Upper lobe of left lung (tissue), 6 donors: Measurements from ENCODE around the gene LEP. TPM values are rescaled to one million over a fixed set of nuclear protein-coding genes. Genes with fewer than 3 reads are reported as not detected.

Experiments used
- ATAC-seq, 2 donors: fragments of 200-7000 bp; cut with Tn5 transposase; one replicate each; pipeline ENCODE4 v1.9.1; 2022; ENCODE audit warnings: mild to moderate bottlenecking in 2 of 2, moderate library complexity in 2 of 2; ENCODE audit not compliant: low FRiP score in 2 of 2
- DNase-seq, 2 donors: peaks; one replicate each; pipeline ENCODE4 v3.0.0-alpha.2; 2019 to 2020
- H3K27ac ChIP-seq, 4 donors: fragments of 200-600 bp; sonication (generic); one replicate each; pipeline ENCODE4 v1.5.1; 2016 to 2019
- H3K27me3 ChIP-seq, 4 donors: fragments of 200-600 bp; sonication (generic); one replicate each; pipeline ENCODE4 v1.5.1; 2017 to 2019
- H3K36me3 ChIP-seq, 4 donors: fragments of 200-600 bp; sonication (generic); one replicate each; pipeline ENCODE4 v1.5.1; 2016 to 2019
- H3K4me1 ChIP-seq, 4 donors: fragments of 200-600 bp; sonication (generic); one replicate each; pipeline ENCODE4 v1.5.1; 2018 to 2019
- H3K4me3 ChIP-seq, 4 donors: fragments of 200-600 bp; sonication (generic); one replicate each; pipeline ENCODE4 v1.5.1; 2017 to 2019; ENCODE audit warnings: mild to moderate bottlenecking in 2 of 4, moderate library complexity in 1 of 4
- H3K9me3 ChIP-seq, 4 donors: fragments of 200-600 bp; sonication (generic); one replicate each; pipeline ENCODE4 v1.5.1; 2018 to 2019
- CTCF ChIP-seq, 6 experiments: fragments of 450-650 bp in 4 of 6; fragments of 200-600 bp in 2 of 6; sonication (generic) in 2 of 6; IDR thresholded peaks; one replicate each; pipeline ENCODE4 v1.5.1; 2016 to 2019; ENCODE audit warnings: antibody characterized with exemption in 6 of 6
- EP300 ChIP-seq, 4 donors: sonication (generic); formaldehyde crosslinking; IDR thresholded peaks; one replicate each; pipeline ENCODE4 v1.5.1; 2017; ENCODE audit warnings: antibody characterized with exemption in 4 of 4, control low read depth in 2 of 4
- POLR2A ChIP-seq, 4 donors: fragments of 450-650 bp; IDR thresholded peaks; one replicate each; pipeline ENCODE4 v1.5.1; 2016 to 2017; ENCODE audit warnings: antibody characterized with exemption in 4 of 4, mild to moderate bottlenecking in 2 of 4
- POLR2AphosphoS5 ChIP-seq, 2 donors: sonication (generic); formaldehyde crosslinking; IDR thresholded peaks; one replicate each; pipeline ENCODE4 v1.5.1; 2017; ENCODE audit warnings: antibody characterized with exemption in 2 of 2
- WGBS, 2 donors: methylation state at CpG; one replicate each; pipeline ENCODE4 v1.1.5; 2017 to 2018; 5-methylcytosine and 5-hydroxymethylcytosine counted together
- total RNA-seq, 6 donors: library from RNA; depleted of rRNA in 4 of 6; stranded (reverse); fragments of >200 nt in 4 of 6; gene quantifications; one replicate each; pipeline versions ENCODE4 v1.1.0 to v1.2.1, GENCODE V29; 2016 to 2021
- donor health status: DM: no; HTN: no; CAD: no; lungs with moderate emphysema.
- donor health status: DM: no; HTN: yes; CAD: no; lungs with severe emphysema.

Gene LEP
- total RNA-seq, 6 donors from 2014 or later, result not detected

DNA sequence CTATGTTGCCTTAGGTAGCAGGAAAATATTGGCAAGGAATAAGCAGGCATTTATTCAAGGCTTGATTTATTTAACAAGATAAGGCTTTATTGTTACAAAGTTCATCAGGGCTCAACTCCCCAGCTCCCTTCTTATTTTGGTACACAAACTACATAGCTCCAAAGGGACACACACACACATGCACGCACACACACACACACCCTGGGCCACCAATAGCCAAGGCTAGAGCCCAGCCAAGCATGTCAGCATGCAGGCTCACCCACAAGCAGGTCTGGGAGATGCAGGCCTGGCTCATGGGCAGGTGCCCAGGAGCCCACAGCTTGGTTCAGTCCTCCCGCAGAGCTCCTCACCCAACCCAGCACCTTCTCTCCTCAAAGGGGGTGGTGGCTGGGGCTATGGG, 23.4 kb downstream of the LEP start:
- H3K4me1 ChIP-seq, result peaks cover 0 to 10% (median under 1%) of the 10 kb centered on the region in 4 donors
- no peak overlapping the region for H3K27ac ChIP-seq
- no peaks in the 10 kb centered on the region for H3K36me3 ChIP-seq
- no peak overlapping the region for H3K4me3 ChIP-seq
- ATAC-seq (no peak), DNase-seq (no peak)
- no peak for TF ChIP-seq POLR2AphosphoS5 (IDR thresholded peaks at IDR 0.05)
- no peak for TF ChIP-seq CTCF (IDR thresholded peaks at IDR 0.05)
- TF ChIP-seq POLR2A (IDR thresholded peaks at IDR 0.05), result no peak
- TF ChIP-seq EP300 (IDR thresholded peaks at IDR 0.05), result no peak
- H3K9me3 ChIP-seq, result no peaks in the 10 kb centered on the region
- no peaks in the 10 kb centered on the region for H3K27me3 ChIP-seq
- 58 to 81% methylated on average over 1 to 2 of the region's 2 CpGs for WGBS, 2 donors

DNA sequence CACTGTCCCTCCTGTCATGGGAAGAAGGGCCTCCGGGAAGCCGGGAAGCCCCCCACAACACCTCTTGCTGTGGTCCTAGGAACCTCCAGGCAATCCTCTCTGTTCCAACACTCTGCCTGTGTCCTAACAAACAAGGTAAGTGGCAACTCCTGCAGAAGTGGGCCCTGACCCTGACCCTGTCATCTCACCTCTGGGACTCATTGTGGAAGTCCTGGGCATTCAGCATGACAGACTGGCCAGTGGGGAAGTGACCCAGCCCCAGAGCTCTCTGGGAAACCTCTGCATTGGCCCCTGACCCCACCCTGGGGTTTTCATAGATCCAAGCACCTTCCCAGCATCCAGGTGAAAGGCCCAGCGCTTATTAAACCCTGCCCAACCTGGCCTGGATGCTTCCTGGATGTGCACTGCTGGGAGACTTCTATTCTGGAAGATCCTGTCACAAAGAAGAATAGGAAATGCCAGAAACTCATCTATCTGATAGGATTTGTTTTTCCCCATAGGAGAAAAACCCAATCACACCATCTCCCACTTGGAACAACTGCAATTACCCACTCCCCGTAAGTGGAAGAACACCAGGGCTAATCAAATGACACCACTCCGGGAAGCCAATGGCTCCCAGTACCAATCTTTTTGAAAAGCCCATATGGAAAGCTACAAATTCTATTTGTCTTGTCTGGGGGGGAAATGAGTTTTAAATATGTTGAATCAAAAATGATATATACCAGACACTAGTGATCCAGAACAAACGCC, 24.3 kb downstream of the LEP start:
- ATAC-seq (no peak), DNase-seq (no peak)
- H3K27me3 ChIP-seq, result peaks cover 0 to under 1% (median 0%) of the 10 kb centered on the region in 4 donors
- peaks cover 0 to 6% (median 0%) of the 10 kb centered on the region in 4 donors for H3K4me1 ChIP-seq
- H3K9me3 ChIP-seq, result no peaks in the 10 kb centered on the region
- 85 to 88% methylated on average over 4 to 6 of the region's 6 CpGs for WGBS, 2 donors
- no peak overlapping the region for H3K27ac ChIP-seq
- TF ChIP-seq POLR2A (IDR thresholded peaks at IDR 0.05) (no peak), POLR2AphosphoS5 (IDR thresholded peaks at IDR 0.05) (no peak), CTCF (IDR thresholded peaks at IDR 0.05) (no peak), EP300 (IDR thresholded peaks at IDR 0.05) (no peak)
- H3K4me3 ChIP-seq, result no peak overlapping the region
- no peaks in the 10 kb centered on the region for H3K36me3 ChIP-seq

- H3K27ac ChIP-seq, result no peak overlapping the region
- H3K4me3 ChIP-seq, result no peak overlapping the region
- no peak for ATAC-seq
- H3K27me3 ChIP-seq, result peaks cover 0 to 6% (median 2%) of the 10 kb centered on the region in 4 donors
- H3K36me3 ChIP-seq, result no peaks in the 10 kb centered on the region
- no peaks in the 10 kb centered on the region for H3K9me3 ChIP-seq
- peaks cover 0 to 7% (median 3%) of the 10 kb centered on the region in 4 donors for H3K4me1 ChIP-seq
- 25 to 40% methylated on average over 2 to 5 of the region's 5 CpGs for WGBS, 2 donors
- TF ChIP-seq POLR2AphosphoS5 (IDR thresholded peaks at IDR 0.05) (no peak), CTCF (IDR thresholded peaks at IDR 0.05) (no peak), POLR2A (IDR thresholded peaks at IDR 0.05) (no peak), EP300 (IDR thresholded peaks at IDR 0.05) (no peak)
- no peak for DNase-seq
These were observed 24.8 kb downstream of the LEP start for GRCh38 chr7:128265906-128266300.

- ATAC-seq (no peak), DNase-seq (no peak)
- TF ChIP-seq POLR2A (IDR thresholded peaks at IDR 0.05), result no peak
- no peak for TF ChIP-seq EP300 (IDR thresholded peaks at IDR 0.05)
- no peak for TF ChIP-seq POLR2AphosphoS5 (IDR thresholded peaks at IDR 0.05)
- TF ChIP-seq CTCF (IDR thresholded peaks at IDR 0.05), result no peak
- WGBS, 2 donors, result 38 to 67% methylated on average over 1 of the region's 1 CpG
- Histone ChIP-seq H3K4me3 (no peak overlapping the region), H3K9me3 (no peaks in the 10 kb centered on the region), H3K4me1 (peaks cover 6 to 13% (median 9%) of the 10 kb centered on the region in 4 donors), H3K27ac (no peak overlapping the region), H3K27me3 (peaks cover 0 to 10% (median 4%) of the 10 kb centered on the region in 4 donors), H3K36me3 (no peaks in the 10 kb centered on the region)
These were observed 25.4 kb downstream of the LEP start for GRCh38 chr7:128266529-128266882.
